SK-N-SH (cell line): ENCODE data around the gene TECPR2. TPM values are rescaled to one million over a fixed set of nuclear protein-coding genes. Genes with fewer than 3 reads are reported as not detected.

ENCODE experiments used
- CTCF ChIA-PET: fragments of 300-600, 350-600 bp; formaldehyde crosslinking; extraction: SDS; loops from one replicate; lab custom pipeline; 2021; lab: Yijun Ruan, JAX
- POLR2A ChIA-PET: fragments of 350-600 bp; sonication (Branson Sonifier 250); formaldehyde crosslinking; extraction: SDS; loops from one replicate; lab custom pipeline; 2020; ENCODE audit warnings: antibody characterized with exemption, inconsistent platforms; lab: Yijun Ruan, JAX
- DNase-seq: peaks from one replicate; pipeline ENCODE4 v3.0.0; 2012
- H2AFZ ChIP-seq: fragments of 200-600 bp; sonication (generic); 2 replicates; pipeline ENCODE4 v1.8.1; 2016; ENCODE audit warnings: antibody characterized with exemption, mild to moderate bottlenecking, low read depth
- H3F3A ChIP-seq: fragments of 200-600 bp; sonication (generic); replicated peaks from 2 replicates; pipeline ENCODE3; 2016; ENCODE audit warnings: antibody characterized with exemption, mild to moderate bottlenecking; ENCODE audit not compliant: insufficient read depth
- H3K27ac ChIP-seq, 2 experiments: fragments of 200-500 bp in 1 of 2; fragments of 200-600 bp in 1 of 2; sonication (Bioruptor generic) in 1 of 2; sonication (generic), shearing (Covaris generic) in 1 of 2; 2 replicates each; pipeline versions ENCODE4 v1.5.1 to v1.6.1; 2014 to 2016; ENCODE audit warnings: low read depth in 2 of 2, inconsistent platforms in 1 of 2, low read length in 1 of 2, mild to moderate bottlenecking in 1 of 2, mixed read lengths in 1 of 2
- H3K27me3 ChIP-seq: fragments of 200-600 bp; sonication (generic), shearing (Covaris generic); 2 replicates; pipeline ENCODE4 v1.6.1; 2016; ENCODE audit warnings: mixed run types; ENCODE audit not compliant: insufficient read depth
- H3K36me3 ChIP-seq, 2 experiments: fragments of 200-500 bp in 1 of 2; fragments of 200-600 bp in 1 of 2; sonication (Bioruptor generic) in 1 of 2; sonication (generic) in 1 of 2; replicated peaks in 1 of 2; 2 replicates each; pipeline versions ENCODE3 to v1.5.1; 2014 to 2016; ENCODE audit warnings: low read length in 1 of 2, mild to moderate bottlenecking in 1 of 2; ENCODE audit not compliant: insufficient read depth in 2 of 2, control insufficient read depth in 1 of 2
- H3K4me1 ChIP-seq, 2 experiments: fragments of 200-500 bp in 1 of 2; fragments of 200-600 bp in 1 of 2; sonication (Bioruptor generic) in 1 of 2; sonication (generic), shearing (Covaris generic) in 1 of 2; 2 replicates each; pipeline versions ENCODE4 v1.5.1 to v1.6.1; 2014 to 2016; ENCODE audit warnings: low read depth in 1 of 2, low read length in 1 of 2, mixed run types in 1 of 2; ENCODE audit not compliant: insufficient read depth in 2 of 2, control insufficient read depth in 1 of 2
- H3K4me2 ChIP-seq: fragments of 200-600 bp; sonication (generic), shearing (Covaris generic); 2 replicates; pipeline ENCODE4 v1.6.1; 2017; ENCODE audit warnings: mixed run types
- H3K4me3 ChIP-seq, 2 experiments: fragments of 200-500 bp in 1 of 2; fragments of 200-600 bp in 1 of 2; sonication (Bioruptor generic) in 1 of 2; sonication (generic), shearing (Covaris generic) in 1 of 2; 2 replicates each; pipeline versions ENCODE4 v1.5.1 to v1.8.1; 2014 to 2016; ENCODE audit warnings: low read depth in 2 of 2, inconsistent platforms in 1 of 2, low read length in 1 of 2, mild to moderate bottlenecking in 1 of 2, mixed read lengths in 1 of 2, moderate library complexity in 1 of 2
- H3K79me2 ChIP-seq: fragments of 200-600 bp; sonication (generic); 2 replicates; pipeline ENCODE4 v1.8.1; 2017; ENCODE audit warnings: mild to moderate bottlenecking; ENCODE audit not compliant: insufficient read depth
- H3K9ac ChIP-seq: fragments of 200-600 bp; sonication (generic); 2 replicates; pipeline ENCODE4 v1.6.1; 2017; ENCODE audit warnings: mixed run types
- H3K9me2 ChIP-seq: fragments of 200-600 bp; sonication (generic); 2 replicates; pipeline ENCODE4 v1.6.1; 2017; ENCODE audit warnings: mixed run types
- H3K9me3 ChIP-seq: fragments of 200-600 bp; sonication (generic); 2 replicates; pipeline ENCODE4 v1.6.1; 2017; ENCODE audit warnings: mixed run types, mild to moderate bottlenecking, moderate library complexity
- H4K20me1 ChIP-seq: fragments of 200-600 bp; sonication (generic); 2 replicates; pipeline ENCODE4 v1.6.1; 2017; ENCODE audit warnings: mild to moderate bottlenecking, mixed run types; ENCODE audit not compliant: insufficient read depth
- CHD2 ChIP-seq: fragments of 150-350 bp; IDR thresholded peaks from 2 replicates; pipeline ENCODE4 v1.6.1; 2018; ENCODE audit warnings: low read length; ENCODE audit not compliant: partially characterized antibody
- FOSL2 ChIP-seq: IDR thresholded peaks from 2 replicates; pipeline ENCODE4 v1.4.0; 2012; ENCODE audit warnings: low read depth, mild to moderate bottlenecking, moderate library complexity, borderline replicate concordance
- JUND ChIP-seq: IDR thresholded peaks from 2 replicates; pipeline ENCODE4 v1.4.0; 2012
- MEF2A ChIP-seq: IDR thresholded peaks from 2 replicates; pipeline ENCODE4 v1.4.0; 2012; ENCODE audit warnings: low read depth, borderline replicate concordance
- MXI1 ChIP-seq: IDR thresholded peaks from 2 replicates; pipeline ENCODE4 v1.6.1; 2012; ENCODE audit warnings: mild to moderate bottlenecking, low read depth, low read length, improper control_type of control experiment
- NFIC ChIP-seq: IDR thresholded peaks from 2 replicates; pipeline ENCODE4 v1.4.0; 2012; ENCODE audit warnings: borderline replicate concordance
- PBX3 ChIP-seq: IDR thresholded peaks from 2 replicates; pipeline ENCODE4; 2012
- SIN3A ChIP-seq: IDR thresholded peaks from 2 replicates; pipeline ENCODE4 v1.6.1; 2012; ENCODE audit warnings: low read depth, mild to moderate bottlenecking, low read length, moderate library complexity, borderline replicate concordance
- USF2 ChIP-seq: fragments of 150-350 bp; IDR thresholded peaks from 2 replicates; pipeline ENCODE4 v1.6.1; 2017; ENCODE audit warnings: antibody characterized with exemption, low read length, low read depth, borderline replicate concordance
- YY1 ChIP-seq: IDR thresholded peaks from 2 replicates; pipeline ENCODE4 v1.4.0; 2012; ENCODE audit warnings: low read depth, mild to moderate bottlenecking
- ZBTB33 ChIP-seq: IDR thresholded peaks from 2 replicates; pipeline ENCODE4 v1.4.0; 2012; ENCODE audit warnings: low read depth, borderline replicate concordance
- WGBS: methylation state at CpG from one replicate; pipeline ENCODE4 v1.1.6; 2017; ENCODE audit warnings: low lambda C conversion rate; 5-methylcytosine and 5-hydroxymethylcytosine counted together
- polyA plus RNA-seq, 3 experiments: library from polyadenylated mRNA; depleted of rRNA; stranded (reverse); fragments of >200 nt; gene quantifications; 2 replicates each; pipeline ENCODE4 v1.2.3, GENCODE V29; 2012
- TF ChIP-seq, protein P1 (sequence below): IDR thresholded peaks from 2 replicates; pipeline ENCODE4 v1.4.0; 2012; ENCODE audit warnings: low read depth, borderline replicate concordance
- TF ChIP-seq, protein P2 (sequence below): fragments of 200-600 bp; sonication (generic); IDR thresholded peaks from 2 replicates; pipeline ENCODE4 v1.6.1; 2017; ENCODE audit warnings: antibody characterized with exemption, mild to moderate bottlenecking, moderate library complexity
- TF ChIP-seq, protein P3 (sequence below): IDR thresholded peaks from 2 replicates; pipeline ENCODE4 v1.6.1; 2012; ENCODE audit warnings: mild to moderate bottlenecking, low read depth, low read length, moderate library complexity

Gene TECPR2
- polyA plus RNA-seq, 1 of the 3 experiments (the other 2 are of a cell fraction): 6.9 TPM

DNA sequence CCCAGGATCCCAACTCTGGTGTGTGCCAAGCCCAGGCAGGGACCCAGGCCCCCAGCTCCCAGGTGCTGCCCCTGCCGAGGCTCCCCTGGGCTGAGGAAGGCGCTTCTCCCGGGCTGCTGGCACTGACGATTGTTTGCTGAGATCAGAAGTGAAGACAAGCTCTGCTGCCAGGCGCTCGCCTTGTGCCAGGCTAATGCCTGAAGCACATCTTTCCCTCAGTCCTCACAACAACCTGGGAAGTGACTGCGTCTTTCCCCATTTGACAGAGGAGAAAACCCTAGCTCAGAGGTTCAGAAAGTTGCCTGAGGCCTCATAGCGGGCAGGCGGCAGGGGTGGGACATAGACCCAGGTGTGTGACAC, 110.0 kb downstream of the TECPR2 start:
- WGBS: 88% methylated on average over 6 of the region's 9 CpGs

More for the DNA sequence above, 110.0 kb downstream of the TECPR2 start:
- Histone ChIP-seq H3K9me2 (no peaks in the 10 kb centered on the region), H2AFZ (no peak overlapping the region), H3K9me3 (no peaks in the 10 kb centered on the region), H3K36me3 (peaks cover 0 to 13% of the 10 kb centered on the region in 2 experiments), H3K4me1 (peaks cover 0 to 10% of the 10 kb centered on the region in 2 experiments; a peak in 1 of 4 replicates), H3K9ac (no peak overlapping the region), H3K79me2 (no peaks in the 10 kb centered on the region), H3K4me3 (no peak overlapping the region), H4K20me1 (no peaks in the 10 kb centered on the region), H3K4me2 (no peak overlapping the region), H3K27ac (no peak overlapping the region), H3F3A (no peaks in the 10 kb centered on the region), H3K27me3 (no peaks in the 10 kb centered on the region)
- ChIA-PET POLR2A (no interaction called here), CTCF (interaction anchor here (2.3 kb wide), 1 partner anchor 34 kb away, joined by 7 read pairs; no protein-coding TSS in a partner anchor)
- no peak for TF ChIP-seq YY1
- no peak for TF ChIP-seq PBX3
- no peak for TF ChIP-seq MEF2A
- no peak for TF ChIP-seq ZBTB33
- TF ChIP-seq, protein P1, sequence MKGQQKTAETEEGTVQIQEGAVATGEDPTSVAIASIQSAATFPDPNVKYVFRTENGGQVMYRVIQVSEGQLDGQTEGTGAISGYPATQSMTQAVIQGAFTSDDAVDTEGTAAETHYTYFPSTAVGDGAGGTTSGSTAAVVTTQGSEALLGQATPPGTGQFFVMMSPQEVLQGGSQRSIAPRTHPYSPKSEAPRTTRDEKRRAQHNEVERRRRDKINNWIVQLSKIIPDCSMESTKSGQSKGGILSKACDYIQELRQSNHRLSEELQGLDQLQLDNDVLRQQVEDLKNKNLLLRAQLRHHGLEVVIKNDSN: no peak
- TF ChIP-seq NFIC: no peak
- no peak for TF ChIP-seq MXI1
- TF ChIP-seq CHD2: no peak
- TF ChIP-seq, protein P2, sequence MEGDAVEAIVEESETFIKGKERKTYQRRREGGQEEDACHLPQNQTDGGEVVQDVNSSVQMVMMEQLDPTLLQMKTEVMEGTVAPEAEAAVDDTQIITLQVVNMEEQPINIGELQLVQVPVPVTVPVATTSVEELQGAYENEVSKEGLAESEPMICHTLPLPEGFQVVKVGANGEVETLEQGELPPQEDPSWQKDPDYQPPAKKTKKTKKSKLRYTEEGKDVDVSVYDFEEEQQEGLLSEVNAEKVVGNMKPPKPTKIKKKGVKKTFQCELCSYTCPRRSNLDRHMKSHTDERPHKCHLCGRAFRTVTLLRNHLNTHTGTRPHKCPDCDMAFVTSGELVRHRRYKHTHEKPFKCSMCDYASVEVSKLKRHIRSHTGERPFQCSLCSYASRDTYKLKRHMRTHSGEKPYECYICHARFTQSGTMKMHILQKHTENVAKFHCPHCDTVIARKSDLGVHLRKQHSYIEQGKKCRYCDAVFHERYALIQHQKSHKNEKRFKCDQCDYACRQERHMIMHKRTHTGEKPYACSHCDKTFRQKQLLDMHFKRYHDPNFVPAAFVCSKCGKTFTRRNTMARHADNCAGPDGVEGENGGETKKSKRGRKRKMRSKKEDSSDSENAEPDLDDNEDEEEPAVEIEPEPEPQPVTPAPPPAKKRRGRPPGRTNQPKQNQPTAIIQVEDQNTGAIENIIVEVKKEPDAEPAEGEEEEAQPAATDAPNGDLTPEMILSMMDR: no peak
- TF ChIP-seq SIN3A: no peak
- TF ChIP-seq, protein P3, sequence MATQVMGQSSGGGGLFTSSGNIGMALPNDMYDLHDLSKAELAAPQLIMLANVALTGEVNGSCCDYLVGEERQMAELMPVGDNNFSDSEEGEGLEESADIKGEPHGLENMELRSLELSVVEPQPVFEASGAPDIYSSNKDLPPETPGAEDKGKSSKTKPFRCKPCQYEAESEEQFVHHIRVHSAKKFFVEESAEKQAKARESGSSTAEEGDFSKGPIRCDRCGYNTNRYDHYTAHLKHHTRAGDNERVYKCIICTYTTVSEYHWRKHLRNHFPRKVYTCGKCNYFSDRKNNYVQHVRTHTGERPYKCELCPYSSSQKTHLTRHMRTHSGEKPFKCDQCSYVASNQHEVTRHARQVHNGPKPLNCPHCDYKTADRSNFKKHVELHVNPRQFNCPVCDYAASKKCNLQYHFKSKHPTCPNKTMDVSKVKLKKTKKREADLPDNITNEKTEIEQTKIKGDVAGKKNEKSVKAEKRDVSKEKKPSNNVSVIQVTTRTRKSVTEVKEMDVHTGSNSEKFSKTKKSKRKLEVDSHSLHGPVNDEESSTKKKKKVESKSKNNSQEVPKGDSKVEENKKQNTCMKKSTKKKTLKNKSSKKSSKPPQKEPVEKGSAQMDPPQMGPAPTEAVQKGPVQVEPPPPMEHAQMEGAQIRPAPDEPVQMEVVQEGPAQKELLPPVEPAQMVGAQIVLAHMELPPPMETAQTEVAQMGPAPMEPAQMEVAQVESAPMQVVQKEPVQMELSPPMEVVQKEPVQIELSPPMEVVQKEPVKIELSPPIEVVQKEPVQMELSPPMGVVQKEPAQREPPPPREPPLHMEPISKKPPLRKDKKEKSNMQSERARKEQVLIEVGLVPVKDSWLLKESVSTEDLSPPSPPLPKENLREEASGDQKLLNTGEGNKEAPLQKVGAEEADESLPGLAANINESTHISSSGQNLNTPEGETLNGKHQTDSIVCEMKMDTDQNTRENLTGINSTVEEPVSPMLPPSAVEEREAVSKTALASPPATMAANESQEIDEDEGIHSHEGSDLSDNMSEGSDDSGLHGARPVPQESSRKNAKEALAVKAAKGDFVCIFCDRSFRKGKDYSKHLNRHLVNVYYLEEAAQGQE: no peak
- no peak for TF ChIP-seq FOSL2
- no peak for TF ChIP-seq JUND
- TF ChIP-seq USF2: no peak
- DNase-seq: no peak
